Mesendoderm (in vitro differentiated cells): ENCODE measurements around the gene TGM5.

ENCODE experiments used
- DNase-seq: peaks from one replicate; pipeline ENCODE4 v3.0.0; 2013
- H2AK5ac ChIP-seq: 2 replicates; pipeline ENCODE4 v1.6.1; 2013; ENCODE audit warnings: low read length, inconsistent platforms
- H2BK120ac ChIP-seq: 2 replicates; pipeline ENCODE4 v1.6.1; 2013; ENCODE audit warnings: low read depth, mild to moderate bottlenecking, low read length, moderate library complexity, mixed read lengths
- H2BK15ac ChIP-seq: replicated peaks from 2 replicates; pipeline ENCODE4 v1.6.1; 2013; ENCODE audit warnings: low read depth, mild to moderate bottlenecking, moderate library complexity
- H2BK5ac ChIP-seq: 2 replicates; pipeline ENCODE4 v1.6.1; 2013; ENCODE audit warnings: low read length, inconsistent platforms
- H3K18ac ChIP-seq: 2 replicates; pipeline ENCODE4 v1.6.1; 2013; ENCODE audit warnings: mild to moderate bottlenecking, low read length, mixed read lengths
- H3K23ac ChIP-seq: one replicate; pipeline ENCODE4 v1.6.1; 2013; ENCODE audit warnings: low read length
- H3K27ac ChIP-seq: 2 replicates; pipeline ENCODE4 v1.5.1; 2013; ENCODE audit warnings: low read depth, mild to moderate bottlenecking, inconsistent platforms, low read length, moderate library complexity
- H3K27me3 ChIP-seq: 2 replicates; pipeline ENCODE4 v1.6.1; 2013; ENCODE audit warnings: low read length, control low read depth, mild to moderate bottlenecking, inconsistent platforms; ENCODE audit not compliant: insufficient read depth, poor library complexity
- H3K36me3 ChIP-seq: 2 replicates; pipeline ENCODE4 v1.6.1; 2013; ENCODE audit warnings: low read length, inconsistent platforms; ENCODE audit not compliant: control insufficient read depth, insufficient read depth
- H3K4ac ChIP-seq: one replicate; pipeline ENCODE4 v1.6.1; 2013; ENCODE audit warnings: low read depth, mild to moderate bottlenecking, low read length, moderate library complexity
- H3K4me1 ChIP-seq: 2 replicates; pipeline ENCODE4 v1.6.1; 2013; ENCODE audit warnings: low read depth, low read length, inconsistent platforms; ENCODE audit not compliant: control insufficient read depth
- H3K4me2 ChIP-seq: 2 replicates; pipeline ENCODE4 v1.6.1; 2013; ENCODE audit warnings: low read length
- H3K4me3 ChIP-seq: 2 replicates; pipeline ENCODE4 v1.5.1; 2013; ENCODE audit warnings: mild to moderate bottlenecking, low read length
- H3K56ac ChIP-seq: one replicate; pipeline ENCODE4 v1.6.1; 2013; ENCODE audit warnings: low read length
- H3K79me1 ChIP-seq: 2 replicates; pipeline ENCODE4 v1.6.1; 2013; ENCODE audit warnings: low read length, inconsistent platforms
- H3K79me2 ChIP-seq: 2 replicates; pipeline ENCODE4 v1.6.1; 2013; ENCODE audit warnings: mild to moderate bottlenecking, low read length; ENCODE audit not compliant: control insufficient read depth, insufficient read depth
- H3K9ac ChIP-seq: 2 replicates; pipeline ENCODE4 v1.6.1; 2013; ENCODE audit warnings: low read length, inconsistent platforms
- H4K5ac ChIP-seq: one replicate; pipeline ENCODE4 v1.6.1; 2013; ENCODE audit warnings: low read length
- H4K8ac ChIP-seq: one replicate; pipeline ENCODE4 v1.6.1; 2013; ENCODE audit warnings: low read depth, mild to moderate bottlenecking, control low read depth, low read length, moderate library complexity
- WGBS: extraction: QIAGEN DNeasy Blood & Tissue Kit; methylation state at CpG from one replicate; pipeline ENCODE4 v1.1.7; 2013; ENCODE audit warnings: low lambda C conversion rate, missing lambda C conversion rate; ENCODE audit not compliant: insufficient coverage; ENCODE audit errors: extremely low coverage; 5-methylcytosine and 5-hydroxymethylcytosine counted together

TGM5 gene

GRCh38 chr15:43277901-43278300 lies 11.2 kb upstream of the TGM5 start:
- WGBS, result no CpG with 5 or more reads among the region's 4 CpGs

GRCh38 chr15:43277231-43277823 lies 10.6 kb upstream of the TGM5 start:
- no peak overlapping the region for H2AK5ac ChIP-seq
- H3K27ac ChIP-seq, result no peak overlapping the region
- H3K18ac ChIP-seq, result no peak overlapping the region
- no peak overlapping the region for H2BK120ac ChIP-seq
- no peak overlapping the region for H3K9ac ChIP-seq
- no peak overlapping the region for H3K4ac ChIP-seq
- no peaks in the 10 kb centered on the region for H3K4me1 ChIP-seq
- no peak overlapping the region for H3K4me3 ChIP-seq
- H3K4me2 ChIP-seq, result no peak overlapping the region
- H3K79me2 ChIP-seq, result no peaks in the 10 kb centered on the region
- no peak overlapping the region for H3K56ac ChIP-seq
- no peaks in the 10 kb centered on the region for H3K36me3 ChIP-seq
- no peak overlapping the region for H4K5ac ChIP-seq
- H3K79me1 ChIP-seq, result no peaks in the 10 kb centered on the region
- H3K27me3 ChIP-seq, result no peaks in the 10 kb centered on the region
- no peak overlapping the region for H4K8ac ChIP-seq
- no CpG with 5 or more reads among the region's 10 CpGs for WGBS
- no peak for DNase-seq
- H2BK15ac ChIP-seq, result no peak overlapping the region
- H2BK5ac ChIP-seq, result no peak overlapping the region
- no peak overlapping the region for H3K23ac ChIP-seq

More at GRCh38 chr15:43277901-43278300, 11.2 kb upstream of the TGM5 start:
- Histone ChIP-seq H3K27me3 (no peaks in the 10 kb centered on the region), H2BK5ac (no peak overlapping the region), H3K4me1 (no peaks in the 10 kb centered on the region), H3K79me1 (no peaks in the 10 kb centered on the region), H3K36me3 (no peaks in the 10 kb centered on the region), H3K23ac (no peak overlapping the region), H3K4me2 (no peak overlapping the region), H3K27ac (no peak overlapping the region), H3K18ac (no peak overlapping the region), H3K9ac (no peak overlapping the region), H4K8ac (no peak overlapping the region), H2AK5ac (no peak overlapping the region), H4K5ac (no peak overlapping the region), H2BK120ac (no peak overlapping the region), H3K4ac (no peak overlapping the region), H3K56ac (no peak overlapping the region), H3K79me2 (no peaks in the 10 kb centered on the region), H2BK15ac (no peak overlapping the region), H3K4me3 (no peak overlapping the region)
- DNase-seq, result no peak

- Histone ChIP-seq H3K18ac (no peak overlapping the region), H3K4me2 (no peak overlapping the region), H3K4ac (no peak overlapping the region), H2BK120ac (no peak overlapping the region), H4K8ac (no peak overlapping the region), H2BK5ac (no peak overlapping the region), H3K56ac (no peak overlapping the region), H3K27me3 (no peaks in the 10 kb centered on the region), H4K5ac (no peak overlapping the region), H2AK5ac (no peak overlapping the region), H3K79me2 (no peaks in the 10 kb centered on the region), H3K79me1 (no peaks in the 10 kb centered on the region), H3K4me3 (no peak overlapping the region), H3K27ac (no peak overlapping the region), H3K9ac (no peak overlapping the region), H2BK15ac (no peak overlapping the region), H3K23ac (no peak overlapping the region), H3K36me3 (no peaks in the 10 kb centered on the region), H3K4me1 (no peaks in the 10 kb centered on the region)
- no CpG with 5 or more reads among the region's 12 CpGs for WGBS
- no peak for DNase-seq
Observed at GRCh38 chr15:43276563-43277200, 10.0 kb upstream of the TGM5 start.

- Histone ChIP-seq H3K4me1 (no peaks in the 10 kb centered on the region), H3K4ac (no peak overlapping the region), H2BK15ac (no peak overlapping the region), H3K9ac (no peak overlapping the region), H3K79me1 (no peaks in the 10 kb centered on the region), H4K8ac (no peak overlapping the region), H3K4me3 (no peak overlapping the region), H3K36me3 (no peaks in the 10 kb centered on the region), H2BK5ac (no peak overlapping the region), H3K23ac (no peak overlapping the region), H3K27ac (no peak overlapping the region), H3K27me3 (no peaks in the 10 kb centered on the region), H3K18ac (no peak overlapping the region), H3K56ac (no peak overlapping the region), H4K5ac (no peak overlapping the region), H2BK120ac (no peak overlapping the region), H2AK5ac (no peak overlapping the region), H3K4me2 (no peak overlapping the region), H3K79me2 (no peaks in the 10 kb centered on the region)
- WGBS, result no CpG with 5 or more reads among the region's 15 CpGs
- no peak for DNase-seq
Observed at GRCh38 chr15:43275740-43276562, 9.2 kb upstream of the TGM5 start.

GRCh38 chr15:43274136-43274535 lies 7.4 kb upstream of the TGM5 start:
- Histone ChIP-seq H3K27ac (no peak overlapping the region), H3K27me3 (no peaks in the 10 kb centered on the region), H3K56ac (no peak overlapping the region), H2BK15ac (no peak overlapping the region), H4K8ac (no peak overlapping the region), H3K79me2 (no peaks in the 10 kb centered on the region), H2AK5ac (no peak overlapping the region), H3K4me3 (no peak overlapping the region), H3K79me1 (no peaks in the 10 kb centered on the region), H2BK5ac (no peak overlapping the region), H3K23ac (no peak overlapping the region), H3K4ac (no peak overlapping the region), H4K5ac (no peak overlapping the region), H2BK120ac (no peak overlapping the region), H3K18ac (no peak overlapping the region), H3K36me3 (no peaks in the 10 kb centered on the region), H3K9ac (no peak overlapping the region), H3K4me2 (no peak overlapping the region), H3K4me1 (no peaks in the 10 kb centered on the region)
- no CpG with 5 or more reads among the region's 9 CpGs for WGBS
- DNase-seq, result no peak
